ENCODE data around the gene ATRIP.
A peak's percentile ranks its signal among the peaks of the same experiment; 100 is the strongest.

The ATRIP gene

GRCh38 chr3:48507256-48508061 is 60.9 kb downstream of the ATRIP start:
- DNase-seq (ENCODE audit: low spot score) = no peak
- Histone ChIP-seq H3K27ac (peak overlapping the region in 1 of 2 donors; percentile 50), H3K4me3 (no peak overlapping the region)
- no peak for TF ChIP-seq CTCF (IDR thresholded peaks at IDR 0.05)

GRCh38 chr3:48511551-48511950 is 65.0 kb downstream of the ATRIP start:
- Histone ChIP-seq H3K4me3 (no peak overlapping the region), H3K27ac (no peak overlapping the region)
- TF ChIP-seq CTCF (IDR thresholded peaks at IDR 0.05) = no peak
- no peak for DNase-seq (ENCODE audit: low spot score)

- DNase-seq (ENCODE audit: low spot score) = peak; percentile 12
- no peak overlapping the region for H3K27ac ChIP-seq
- H3K4me3 ChIP-seq = no peak overlapping the region
- no peak for TF ChIP-seq CTCF (IDR thresholded peaks at IDR 0.05)
These were observed 68.1 kb downstream of the ATRIP start for GRCh38 chr3:48514431-48515227.
